Measurements from ENCODE around the gene GABARAP.

Gene GABARAP

DNA sequence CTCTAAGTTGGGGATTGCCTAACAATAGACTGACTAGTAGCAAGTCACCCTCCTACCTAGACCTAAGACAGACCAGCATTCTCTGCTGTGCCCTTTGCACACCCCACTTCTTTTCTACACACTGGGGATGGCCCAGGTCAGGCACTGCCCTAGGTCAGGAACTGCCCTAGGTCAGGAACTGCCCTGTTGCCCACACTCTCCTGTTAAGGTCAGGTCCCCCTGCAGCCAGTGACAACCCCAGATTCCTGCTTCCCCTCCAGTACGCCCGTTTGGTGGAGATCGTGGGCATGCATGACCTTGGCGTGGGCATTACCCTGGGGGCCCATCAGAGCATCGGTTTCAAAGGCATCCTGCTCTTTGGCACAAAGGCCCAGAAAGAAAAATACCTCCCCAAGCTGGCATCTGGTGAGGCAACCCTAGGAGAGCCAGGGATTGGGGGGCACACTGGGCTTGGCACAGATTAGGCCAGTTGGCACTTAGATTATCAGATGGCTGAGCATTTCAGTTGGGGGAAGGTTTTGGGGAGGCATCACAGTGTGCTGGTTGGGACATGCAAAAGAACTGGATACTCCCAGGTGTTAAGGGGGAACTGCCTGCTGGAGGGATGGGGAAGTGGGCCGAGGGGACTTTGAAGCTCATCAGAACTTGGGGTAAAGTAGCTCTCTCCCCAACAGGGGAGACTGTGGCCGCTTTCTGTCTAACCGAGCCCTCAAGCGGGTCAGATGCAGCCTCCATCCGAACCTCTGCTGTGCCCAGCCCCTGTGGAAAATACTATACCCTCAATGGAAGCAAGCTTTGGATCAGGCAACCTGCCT is 20.8 kb downstream of the GABARAP start:
- DNase-seq: no peak

DNA sequence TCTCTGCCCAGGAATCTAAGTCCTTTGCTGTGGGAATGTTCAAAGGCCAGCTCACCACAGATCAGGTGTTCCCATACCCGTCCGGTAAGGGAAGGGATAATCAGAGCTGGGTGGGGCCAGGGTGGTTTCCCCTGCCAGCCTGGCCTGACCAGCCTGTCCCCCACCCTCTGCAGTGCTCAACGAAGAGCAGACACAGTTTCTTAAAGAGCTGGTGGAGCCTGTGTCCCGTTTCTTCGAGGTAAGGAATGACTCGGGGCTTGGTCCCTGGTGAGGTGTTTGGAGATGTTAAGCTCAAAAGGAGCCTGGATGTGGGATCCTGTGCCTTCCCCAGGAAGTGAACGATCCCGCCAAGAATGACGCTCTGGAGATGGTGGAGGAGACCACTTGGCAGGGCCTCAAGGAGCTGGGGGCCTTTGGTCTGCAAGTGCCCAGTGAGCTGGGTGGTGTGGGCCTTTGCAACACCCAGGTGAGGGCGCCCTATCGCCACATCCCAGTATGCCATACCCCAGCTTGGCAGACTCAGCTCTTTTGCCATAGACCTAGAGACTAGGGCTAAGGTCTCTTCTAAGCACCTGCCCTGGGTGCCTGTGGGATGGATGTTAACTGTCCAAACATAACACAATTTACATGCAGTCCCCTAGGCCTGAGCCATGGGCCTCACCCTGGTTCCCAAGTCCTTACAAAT is 21.5 kb downstream of the GABARAP start:
- peak; percentile 78 for DNase-seq

DNA sequence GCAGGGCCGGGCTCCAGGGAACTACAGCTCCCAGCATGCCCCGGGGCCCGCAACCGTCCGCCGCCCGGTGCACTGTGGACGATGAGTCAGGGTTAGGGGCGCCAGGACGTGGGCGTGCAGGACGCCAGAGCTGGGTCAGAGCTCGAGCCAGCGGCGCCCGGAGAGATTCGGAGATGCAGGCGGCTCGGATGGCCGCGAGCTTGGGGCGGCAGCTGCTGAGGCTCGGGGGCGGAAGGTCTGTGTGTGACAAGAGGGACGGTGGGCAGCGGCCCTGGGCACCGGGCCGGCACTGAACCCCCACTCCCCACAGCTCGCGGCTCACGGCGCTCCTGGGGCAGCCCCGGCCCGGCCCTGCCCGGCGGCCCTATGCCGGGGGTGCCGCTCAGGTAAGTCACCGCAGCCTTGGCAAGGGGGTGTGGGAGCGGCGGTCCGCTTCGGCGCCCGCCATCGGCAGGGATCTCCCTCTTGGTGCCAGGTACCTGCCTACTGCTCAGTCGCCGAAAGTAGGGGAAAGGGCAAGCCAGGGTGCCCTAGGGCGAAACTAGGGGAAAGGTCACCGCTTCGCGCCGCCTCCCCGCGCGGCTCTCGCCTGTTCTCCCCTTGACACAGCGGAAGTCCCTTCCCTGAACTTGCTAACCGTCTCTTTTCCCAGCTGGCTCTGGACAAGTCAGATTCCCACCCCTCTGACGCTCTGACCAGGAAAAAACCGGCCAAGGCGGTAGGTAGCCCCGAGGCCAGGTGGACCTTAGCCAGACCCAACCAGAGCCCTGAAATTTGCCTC is 22.2 kb downstream of the GABARAP start, which contains the start of the genes ACADVL and DLG4:
Gene ACADVL, plus strand, starts transcription at position 127 of the 781 bp plus-strand sequence. Its CDS starts 47 bp downstream, at position 174.
Gene DLG4, minus strand, starts transcription at position 25 of the 781 bp plus-strand sequence.
- peak; percentile 89 for DNase-seq

DNA sequence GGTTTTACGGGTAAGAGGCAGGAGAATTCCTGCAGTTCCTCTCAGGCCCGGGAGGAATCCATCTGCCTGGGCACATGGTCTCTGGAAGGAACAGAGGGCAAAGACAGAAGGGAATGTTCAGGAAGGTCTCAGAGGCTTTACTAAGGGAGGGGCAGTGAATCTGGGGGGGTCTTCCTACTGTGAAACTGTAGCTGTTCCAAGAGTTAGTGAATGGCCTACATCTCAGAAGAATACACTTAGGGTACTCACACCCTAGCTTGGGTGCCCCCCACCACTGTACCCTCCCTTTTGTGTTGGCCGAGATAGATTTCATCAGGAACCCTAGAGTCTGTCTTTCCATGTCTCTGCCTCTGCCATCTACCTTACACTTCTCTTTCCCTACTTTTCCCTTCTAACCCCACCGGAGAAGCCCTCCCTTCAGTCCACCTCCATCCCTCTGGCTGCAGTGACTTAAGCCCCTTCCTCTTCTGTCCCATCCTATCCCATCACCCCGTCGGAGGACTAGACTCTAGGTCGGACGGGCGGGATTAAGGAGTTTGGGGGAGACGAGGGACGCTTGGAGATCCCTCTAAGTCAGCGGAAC is 22.9 kb downstream of the GABARAP start:
- DNase-seq: no peak

DNA sequence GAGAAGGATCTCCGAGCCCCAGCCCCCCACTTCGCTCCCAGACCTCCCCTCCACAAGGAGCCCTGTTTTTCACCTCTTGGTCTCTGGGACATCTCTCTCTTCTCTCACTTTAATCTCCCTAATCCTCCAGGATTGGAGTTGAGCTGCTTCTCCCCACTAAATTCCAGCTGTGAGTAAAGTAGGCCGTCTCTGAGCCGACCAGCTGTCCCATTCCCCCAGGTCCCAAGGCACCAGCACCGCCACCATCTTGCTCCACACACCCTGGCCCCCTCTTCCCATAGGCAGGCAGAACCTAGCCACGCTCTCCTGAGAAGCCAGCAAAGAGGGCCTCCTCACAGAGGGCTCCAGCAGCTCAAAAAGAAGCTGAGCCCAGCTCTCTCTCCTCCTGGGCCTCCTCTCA is 23.5 kb downstream of the GABARAP start:
- DNase-seq: no peak

DNA sequence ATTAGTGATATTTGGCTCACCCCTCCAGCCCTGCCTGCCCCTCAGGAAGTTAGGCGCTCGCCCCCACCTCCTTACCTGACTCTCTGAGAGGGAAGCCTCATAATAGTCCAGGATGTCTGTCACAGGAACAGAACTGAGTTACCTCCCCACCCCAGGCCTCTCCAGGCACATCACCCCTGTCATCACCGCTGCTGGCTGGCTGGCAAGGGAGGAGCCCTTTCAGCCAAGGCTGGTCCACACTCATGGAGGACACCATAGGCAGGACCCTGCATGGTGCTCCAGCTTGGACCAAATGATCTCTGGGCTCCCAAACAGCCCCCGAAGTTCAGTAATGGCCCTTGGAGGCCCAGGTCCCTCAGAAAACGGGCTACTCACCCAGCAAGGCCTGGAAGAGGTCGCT is 24.1 kb downstream of the GABARAP start:
- no peak for DNase-seq

DNA sequence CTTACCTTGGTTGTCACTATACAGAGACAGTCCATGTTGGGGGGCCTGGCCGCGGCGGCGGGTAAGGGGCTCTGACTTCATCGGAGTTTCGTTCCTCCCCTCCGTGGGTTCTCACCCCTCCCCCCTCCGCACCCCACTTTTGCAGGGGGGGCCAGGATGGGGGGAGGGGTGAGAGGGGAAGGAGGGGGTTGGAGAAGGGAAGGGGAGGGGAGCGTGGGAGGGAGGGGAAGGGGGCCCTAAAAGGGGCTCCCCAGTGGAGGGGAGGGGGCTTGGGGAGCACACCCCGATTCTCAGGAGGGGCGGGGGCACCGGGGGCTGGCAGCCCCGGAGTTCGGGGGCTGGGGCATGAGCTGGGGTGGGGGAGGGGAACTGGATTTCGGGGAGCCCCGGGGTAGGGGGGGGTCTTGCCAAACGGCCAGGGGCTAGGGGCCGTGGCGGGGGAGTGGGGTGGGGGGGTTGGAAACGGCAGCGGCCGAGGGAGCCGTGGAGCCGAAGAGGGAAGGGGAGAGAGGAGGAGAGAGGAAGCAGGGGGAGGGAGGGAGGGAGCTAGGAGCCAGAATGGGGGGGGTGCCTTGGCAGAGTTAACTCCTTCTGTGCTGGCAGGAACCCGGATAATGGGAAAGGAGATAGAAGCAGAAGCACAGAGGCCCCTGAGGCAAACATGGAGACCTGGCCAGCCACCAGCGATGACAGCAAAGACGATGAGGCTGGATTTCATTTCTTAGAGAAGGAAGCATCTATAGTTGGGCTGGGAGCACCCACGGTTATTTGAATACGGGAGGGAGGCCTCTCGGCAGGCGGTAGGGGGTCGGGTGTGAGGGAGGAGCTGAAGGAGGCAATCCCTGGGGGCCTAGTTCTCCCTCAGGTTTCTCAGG is 24.9 kb downstream of the GABARAP start:
- no peak for DNase-seq

DNA sequence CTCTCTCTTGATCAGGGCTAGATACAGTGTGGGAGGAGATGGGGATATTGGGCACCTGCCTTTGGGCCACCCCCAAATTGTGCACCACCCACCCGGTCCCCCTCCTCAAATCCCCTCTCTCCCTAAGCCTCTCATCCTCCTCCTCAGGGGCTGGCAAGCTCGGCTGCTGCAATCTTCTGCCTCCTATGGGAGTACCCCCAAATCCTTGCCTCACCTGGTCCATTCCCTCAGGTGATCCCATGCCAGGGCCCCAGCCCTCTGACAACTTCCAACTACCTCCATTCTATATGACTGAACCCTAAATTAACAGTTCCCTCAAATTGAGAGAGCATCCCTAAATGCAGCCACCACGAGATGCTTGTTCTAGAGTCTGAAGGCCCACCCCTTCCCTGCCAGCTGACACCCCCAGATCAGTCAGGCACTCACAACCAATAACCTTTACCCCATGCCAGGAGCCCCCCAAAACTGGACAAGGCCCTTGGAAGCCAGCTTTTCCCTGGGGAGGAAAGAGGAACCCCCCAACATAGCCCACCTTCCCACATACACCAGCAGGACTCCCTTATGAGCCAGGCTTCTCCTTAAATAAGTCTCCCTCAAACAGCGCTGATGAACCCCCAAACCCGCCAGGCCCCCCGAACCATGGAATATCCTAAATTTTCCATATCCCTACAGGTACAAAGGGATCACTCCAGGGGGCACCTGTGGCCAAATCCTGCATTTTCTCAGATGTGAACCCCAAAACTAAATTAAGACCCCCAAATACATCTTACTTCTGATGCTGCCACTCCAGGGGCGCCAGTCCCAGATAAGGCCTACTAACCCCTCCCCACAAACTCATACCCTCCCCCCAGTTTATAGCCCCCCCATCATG is 25.8 kb downstream of the GABARAP start:
- DNase-seq: no peak

DNA sequence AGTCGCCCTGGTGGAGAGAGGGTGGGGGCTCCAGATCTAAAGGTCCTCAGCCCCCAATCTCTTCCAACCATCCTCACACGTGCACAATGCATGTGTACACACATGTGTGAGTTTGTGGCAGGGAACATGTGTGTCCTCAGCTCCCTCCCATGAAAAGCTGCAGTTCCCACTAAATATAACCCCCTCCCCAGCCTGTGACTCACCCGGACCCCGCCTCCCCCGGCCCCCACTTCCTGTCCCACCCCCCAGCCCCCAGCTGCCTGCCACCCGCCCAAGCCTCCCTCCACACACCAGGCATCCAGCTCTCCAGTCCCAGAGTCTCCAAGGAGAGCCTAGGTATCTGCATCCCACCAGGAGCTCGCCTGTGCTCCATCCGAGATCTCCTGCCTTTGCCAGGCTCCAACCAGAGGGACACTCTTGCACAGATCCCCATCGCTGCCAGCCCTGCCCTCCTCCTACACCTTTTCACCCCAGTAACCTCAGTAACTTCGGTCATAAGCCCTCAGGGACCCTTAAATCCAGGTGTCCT is 26.5 kb downstream of the GABARAP start:
- DNase-seq: no peak

DNA sequence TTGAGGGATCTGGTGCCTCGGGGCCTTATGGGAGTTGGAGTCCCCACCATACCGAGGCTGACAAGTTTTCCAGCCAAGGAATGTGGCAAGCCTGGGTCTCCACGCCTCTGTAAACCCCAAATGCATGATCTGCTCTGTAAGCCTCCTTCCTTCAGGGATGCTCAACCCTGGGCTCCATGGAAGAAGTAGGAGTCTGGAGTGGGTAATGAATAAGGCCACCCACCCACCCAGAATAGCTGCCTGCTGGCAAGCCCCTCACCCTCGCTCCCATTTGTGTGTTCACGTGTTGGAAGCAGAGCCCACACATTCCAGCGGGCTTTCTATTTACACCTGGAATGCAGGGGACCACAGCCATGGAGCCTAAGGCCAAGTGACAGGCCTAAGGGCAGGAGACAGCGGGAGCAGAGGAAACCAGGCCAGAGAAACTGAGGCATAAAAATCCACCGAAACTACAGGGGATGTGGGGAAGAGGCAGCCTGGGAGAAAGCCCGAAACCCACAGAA is 27.1 kb downstream of the GABARAP start:
- no peak for DNase-seq

DNA sequence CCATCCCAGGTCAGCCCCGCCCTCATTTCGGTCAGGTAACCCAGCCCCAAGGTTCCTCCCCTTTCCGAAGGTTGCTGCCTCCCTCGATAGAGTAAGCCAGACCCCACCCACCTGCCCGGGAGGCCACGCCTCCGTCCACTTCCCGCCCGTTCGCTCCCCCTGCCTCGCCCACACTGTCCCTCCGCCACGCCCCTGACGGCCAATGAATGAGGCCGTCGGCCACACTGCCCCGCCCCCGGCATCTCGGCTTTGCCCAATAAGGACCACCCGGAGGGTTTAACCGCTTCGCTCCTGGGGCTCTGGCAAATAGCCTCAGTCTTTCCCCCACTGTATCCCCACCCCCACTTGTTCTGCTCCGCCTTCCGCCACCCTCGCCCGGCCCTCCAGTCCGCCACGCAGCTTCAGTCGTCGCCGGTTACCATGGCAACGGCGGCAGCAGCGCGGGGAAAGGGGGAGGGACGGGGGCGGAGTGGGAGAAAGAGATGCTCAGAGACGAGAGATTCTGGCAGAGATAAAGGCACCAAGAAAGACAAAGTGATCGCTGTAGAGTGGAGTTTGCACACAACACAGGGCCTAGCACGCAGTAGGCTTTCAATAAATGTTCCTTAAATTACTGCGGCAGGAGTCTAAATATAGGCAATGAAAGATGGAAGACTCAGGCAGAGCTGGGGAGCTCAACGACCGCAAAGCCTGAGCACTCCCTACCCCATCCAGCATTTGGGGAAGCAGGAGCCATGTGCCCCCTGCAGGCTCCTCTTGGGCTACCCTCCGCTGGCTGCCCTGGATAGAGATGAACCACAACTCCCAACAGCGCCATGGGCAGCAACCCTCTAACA is 27.7 kb downstream of the GABARAP start:
- DNase-seq: peak; percentile 99

DNA sequence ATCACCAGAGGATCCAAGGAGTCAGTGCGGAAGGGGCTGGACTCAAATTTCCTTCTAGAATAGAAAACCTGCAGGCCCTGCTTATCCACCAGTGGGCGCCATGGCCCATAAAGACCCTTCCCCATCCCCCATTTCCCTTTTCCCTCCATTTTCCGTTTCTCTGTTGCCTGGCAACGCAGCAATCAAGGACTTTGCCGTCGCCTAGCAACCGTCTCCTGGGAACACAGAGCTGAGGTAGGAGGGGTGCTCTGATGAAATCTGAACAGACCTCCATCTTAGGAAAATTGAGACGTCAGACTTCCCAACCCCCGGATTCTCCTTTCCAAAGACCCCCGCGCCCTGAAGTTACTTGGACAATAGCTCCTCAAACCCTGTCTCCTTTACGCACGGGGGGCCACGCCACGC is 28.4 kb downstream of the GABARAP start:
- DNase-seq: peak; percentile 63

DNA sequence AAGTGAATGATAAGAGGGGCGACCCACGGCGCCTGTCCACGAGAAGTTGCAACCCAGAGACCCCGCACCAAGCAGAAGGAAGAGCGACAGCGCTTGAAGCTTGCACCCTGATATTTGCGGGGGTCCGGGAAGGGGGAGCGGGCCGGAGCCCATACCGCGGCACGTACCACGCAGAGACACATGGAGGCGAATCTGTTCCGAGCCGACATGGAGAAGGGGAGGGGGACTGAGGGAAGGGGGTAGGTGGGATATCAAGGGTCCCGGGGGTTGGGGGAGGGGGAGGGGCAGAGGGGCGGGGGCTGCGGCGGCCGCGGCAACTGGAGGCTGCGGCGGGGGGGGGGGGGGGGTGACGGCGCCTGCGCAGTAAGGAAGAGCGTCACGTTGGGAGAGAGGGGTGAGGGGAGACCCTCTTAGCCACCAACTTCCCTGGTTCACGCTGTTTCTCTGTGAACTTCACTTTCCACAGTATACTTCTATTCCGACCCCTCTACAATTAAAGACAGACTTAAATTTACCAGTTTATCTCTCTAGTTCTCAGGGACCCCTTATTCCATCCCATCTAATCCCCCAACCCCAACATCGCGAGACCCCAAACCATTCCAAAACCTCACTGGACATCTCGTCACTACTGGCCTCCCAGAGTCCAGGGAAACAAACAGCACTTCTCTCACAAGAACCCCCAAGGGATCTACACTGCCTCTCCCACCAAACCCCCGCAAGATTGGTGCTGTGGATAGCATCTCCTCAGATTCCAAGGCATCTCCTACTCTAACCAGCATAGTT is 30.6 kb downstream of the GABARAP start:
- DNase-seq: no peak

DNA sequence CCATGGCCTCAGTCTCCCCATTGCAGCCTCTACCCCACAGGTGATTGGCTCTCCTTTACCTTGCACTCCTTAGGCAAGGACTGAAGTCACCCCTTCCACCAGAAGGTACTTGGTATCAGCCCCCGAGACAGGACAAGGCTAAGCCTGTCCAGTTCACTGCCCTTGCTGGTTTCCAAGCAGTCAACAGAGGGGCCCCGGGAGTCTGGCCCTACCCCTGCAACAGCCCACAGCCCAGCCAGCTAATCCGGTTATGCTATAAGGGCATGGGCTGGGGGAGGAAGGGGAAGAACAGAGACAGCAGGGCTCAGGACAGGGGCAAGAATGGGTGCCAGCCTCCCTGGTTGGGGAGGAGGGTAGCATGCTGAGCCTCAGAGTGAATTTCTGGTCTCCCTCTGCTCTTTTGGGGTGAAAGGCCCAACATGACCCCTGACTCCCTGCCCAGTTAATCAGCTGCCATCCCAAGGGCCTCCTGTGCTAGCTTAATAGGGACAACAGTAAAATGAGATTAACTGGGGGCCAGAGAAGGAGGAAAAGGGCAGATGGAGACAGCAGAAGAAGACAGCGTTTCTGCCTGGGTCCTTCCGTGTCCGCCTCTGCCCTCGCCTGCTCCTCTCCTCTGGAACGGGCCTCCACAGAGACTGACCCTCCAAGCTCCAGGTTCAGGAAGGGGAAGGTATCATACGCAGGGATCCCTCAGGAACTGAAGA is 33.3 kb downstream of the GABARAP start:
- no peak for DNase-seq

DNA sequence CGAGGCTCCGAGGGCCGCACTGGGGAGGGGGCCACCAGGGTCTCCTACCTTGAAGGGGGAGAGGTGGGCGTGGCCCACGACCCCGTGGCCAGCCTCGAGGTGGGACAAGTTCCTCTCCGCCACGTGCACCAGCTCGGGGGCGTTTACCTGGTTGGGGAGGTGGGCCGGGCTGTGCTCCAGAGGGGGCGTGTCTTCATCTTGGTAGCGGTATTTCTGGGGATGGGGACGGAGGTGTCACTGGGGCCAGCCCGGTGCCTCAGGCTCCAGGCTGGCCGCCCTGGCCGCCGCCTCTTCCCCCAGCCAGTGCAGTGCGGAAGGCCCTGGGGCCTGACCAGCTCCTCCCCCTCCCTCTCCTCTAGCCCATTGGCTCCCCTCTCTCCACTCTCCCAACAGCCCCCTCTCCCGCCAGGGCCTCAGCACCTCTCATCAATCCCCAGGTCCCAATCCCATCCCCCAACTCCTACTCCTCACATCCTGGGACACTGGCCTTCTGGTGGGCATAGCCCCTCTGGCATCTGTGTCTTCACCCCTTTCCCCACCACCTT is 34.1 kb downstream of the GABARAP start:
- no peak for DNase-seq

DNA sequence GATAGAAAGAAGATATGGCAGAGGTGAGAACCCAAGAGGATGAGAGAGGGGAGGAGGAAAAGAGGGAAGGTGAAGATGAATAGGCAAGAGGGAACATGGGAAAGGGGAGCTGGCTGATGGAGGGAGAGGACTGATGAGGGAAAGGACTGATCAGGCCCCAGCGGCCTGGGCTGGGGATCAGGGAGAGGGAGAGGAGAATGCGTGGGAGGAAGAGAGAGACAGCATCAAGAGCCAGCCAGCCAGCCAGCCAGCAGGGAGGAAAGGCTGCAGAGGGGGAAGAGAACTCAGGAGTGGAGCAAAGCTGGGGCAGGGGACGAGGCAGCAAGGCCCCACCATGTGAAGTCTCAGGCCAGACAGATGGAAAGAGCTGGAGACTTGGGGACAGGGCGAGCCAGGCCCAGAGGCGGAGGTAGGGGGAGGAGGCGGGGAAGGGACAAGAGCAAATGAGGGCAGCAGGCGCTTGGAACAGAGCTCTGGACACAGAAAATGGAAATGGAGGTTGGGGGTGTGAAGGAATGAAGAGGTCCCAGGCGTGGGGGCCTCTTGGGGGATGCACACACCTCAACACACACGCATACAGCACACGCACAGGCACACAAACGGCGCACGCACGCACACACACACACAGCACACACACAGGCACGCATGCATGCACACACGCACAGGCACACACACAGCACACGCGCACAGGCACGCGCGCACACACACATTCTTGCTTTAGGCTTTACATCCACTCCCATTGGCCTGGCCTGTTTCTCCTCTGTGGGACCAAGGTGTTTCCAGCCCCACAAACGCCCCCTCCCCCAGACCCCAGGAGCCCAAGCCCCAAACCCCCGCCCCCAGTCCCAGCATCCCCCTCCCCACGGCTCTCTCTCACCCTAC is 34.9 kb downstream of the GABARAP start:
- no peak for DNase-seq

DNA sequence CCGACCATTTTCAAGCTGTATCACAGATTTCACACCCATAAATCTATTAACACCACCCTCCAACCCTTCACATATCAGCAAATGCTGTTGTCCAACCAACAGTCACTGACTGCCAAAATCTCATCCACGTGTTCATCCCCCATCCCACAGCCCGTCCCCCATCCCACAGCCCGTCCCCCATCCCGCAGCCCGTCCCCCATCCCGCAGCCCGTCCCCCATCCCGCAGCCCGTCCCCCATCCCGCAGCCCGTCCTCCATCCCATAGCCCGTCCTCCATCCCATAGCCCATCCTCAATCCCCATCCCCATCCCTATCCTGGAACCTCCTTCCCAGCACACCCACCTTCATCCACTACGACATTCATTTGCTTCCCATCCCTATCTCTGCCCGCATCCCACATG is 36.7 kb downstream of the GABARAP start:
- DNase-seq: no peak

Data from activated CD4-positive, alpha-beta T cell treated with anti-CD3 and anti-CD28 coated beads, Interleukin-10, Interleukin-2, amounts not matched to agents 100 ng/mL and 50 ng/mL, durations not matched to agents 16 hours and 8 hours (primary cell).